GM18909 (cell line): ENCODE results near the gene OPA3.

Experiments used
- ATAC-seq: cut with Tn5 transposase; IDR thresholded peaks from one replicate; pipeline ENCODE4 v1.9.1; 2021; ENCODE audit warnings: mild to moderate bottlenecking; ENCODE audit not compliant: unreplicated experiment, poor library complexity

OPA3 gene

GRCh38 chr19:45506989-45507871 is 77.4 kb downstream of the OPA3 start, which contains the start of gene VASP:
Gene VASP (plus strand): TSS chr19:45507479. CDS start chr19:45507772, 293 bp downstream.
- ATAC-seq: peak; percentile 42

- peak; percentile 65 for ATAC-seq
Observed at GRCh38 chr19:45506246-45506988, 78.2 kb downstream of the OPA3 start.

GRCh38 chr19:45505996-45506245 is 78.7 kb downstream of the OPA3 start:
- ATAC-seq: no peak

GRCh38 chr19:45505151-45505995 is 79.2 kb downstream of the OPA3 start:
- no peak for ATAC-seq

GRCh38 chr19:45503909-45504308 is 80.7 kb downstream of the OPA3 start:
- no peak for ATAC-seq

- ATAC-seq: no peak
Observed at GRCh38 chr19:45502111-45502510, 82.5 kb downstream of the OPA3 start.

- no peak for ATAC-seq
Observed at GRCh38 chr19:45501730-45502014, 82.9 kb downstream of the OPA3 start.

- ATAC-seq: no peak
Observed at GRCh38 chr19:45500918-45501729, 83.5 kb downstream of the OPA3 start.

GRCh38 chr19:45499196-45500180 is 85.1 kb downstream of the OPA3 start:
- no peak for ATAC-seq

- no peak for ATAC-seq
Observed at GRCh38 chr19:45498411-45499195, 86.0 kb downstream of the OPA3 start, which contains the start of gene PPM1N. Gene PPM1N (plus strand): TSS chr19:45498443. CDS start chr19:45498473, 30 bp downstream.

GRCh38 chr19:45497791-45498190 is 86.8 kb downstream of the OPA3 start:
- ATAC-seq: no peak

- ATAC-seq: peak; percentile 19
Observed at GRCh38 chr19:45496349-45496953, 88.2 kb downstream of the OPA3 start.

GRCh38 chr19:45495178-45495577 is 89.4 kb downstream of the OPA3 start:
- ATAC-seq: no peak

- ATAC-seq: no peak
Observed at GRCh38 chr19:45494261-45494916, 90.2 kb downstream of the OPA3 start.

GRCh38 chr19:45492627-45493470 is 91.8 kb downstream of the OPA3 start:
- no peak for ATAC-seq

- no peak for ATAC-seq
Observed at GRCh38 chr19:45492137-45492626, 92.4 kb downstream of the OPA3 start.
